OCI-M2 (cell line): ENCODE measurements around the gene FRMD3.
"Not testable (repeated sequence)": the region's sequence is repeated elsewhere in the genome, so short reads cannot be mapped to it uniquely, and the experiment has no call there.

Experiments used
- DNase-seq: peaks from one replicate; lab custom pipeline; 2025; ENCODE audit not compliant: unreplicated experiment; lab: John Stamatoyannopoulos, UW

Gene FRMD3

DNA sequence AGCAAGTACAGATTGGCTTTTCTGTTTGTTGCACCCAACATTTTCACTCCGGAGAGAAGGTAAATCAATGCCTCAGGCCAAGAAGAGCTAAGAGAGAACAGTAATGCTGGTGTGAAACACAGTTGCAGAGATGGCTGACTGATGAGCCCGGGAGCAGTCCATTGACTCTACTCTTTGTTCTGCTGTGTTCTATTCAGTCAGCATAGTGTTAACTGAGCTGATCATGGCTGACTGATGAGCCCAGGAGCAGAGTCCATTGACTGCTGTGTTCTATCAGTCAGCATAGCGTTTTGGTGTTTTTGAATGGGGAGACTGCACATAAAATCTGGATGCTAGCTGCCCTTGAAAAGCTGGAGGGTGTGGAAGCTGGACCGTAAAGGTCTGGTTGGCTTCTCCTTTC is 141.4 kb downstream of the FRMD3 start:
- no peak for DNase-seq

DNA sequence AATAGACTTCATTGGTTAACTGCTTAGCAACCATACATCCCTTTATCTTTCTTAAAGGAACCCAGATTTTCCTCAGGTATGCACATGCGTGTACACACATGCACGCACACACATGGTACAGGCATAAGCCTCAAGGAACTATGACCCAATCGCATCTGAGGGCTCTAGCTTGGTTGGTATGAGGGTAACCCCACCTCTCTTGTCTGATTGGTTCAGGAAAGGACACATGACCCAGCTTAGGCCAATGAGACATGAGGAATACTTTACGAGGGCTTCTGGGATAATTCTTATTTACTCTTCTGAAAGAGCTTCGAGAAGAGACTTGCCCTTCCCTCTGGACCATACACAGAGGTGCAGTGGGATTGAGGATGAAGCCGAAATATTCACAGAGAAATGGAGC is 141.9 kb downstream of the FRMD3 start:
- no peak for DNase-seq

DNA sequence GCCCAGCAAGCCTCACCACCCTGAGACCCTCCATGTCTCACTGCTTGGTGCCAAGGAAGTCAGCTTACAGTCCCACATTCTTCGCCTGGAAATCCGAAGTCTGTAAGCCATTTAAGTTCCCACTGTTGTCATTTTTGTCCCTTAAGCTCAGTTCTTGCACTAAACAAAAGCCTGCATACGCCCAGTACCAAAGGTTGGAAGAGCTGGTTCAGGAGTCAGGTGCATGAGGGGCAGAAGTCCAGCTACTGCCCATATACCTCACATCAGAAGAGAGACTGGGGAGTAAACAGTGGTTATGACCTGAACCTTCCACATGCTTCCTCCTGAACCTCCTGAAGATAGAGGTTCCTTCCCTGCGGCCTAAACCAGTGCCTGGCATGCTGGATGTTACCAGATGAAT is 146.0 kb downstream of the FRMD3 start:
- DNase-seq, result no peak

DNA sequence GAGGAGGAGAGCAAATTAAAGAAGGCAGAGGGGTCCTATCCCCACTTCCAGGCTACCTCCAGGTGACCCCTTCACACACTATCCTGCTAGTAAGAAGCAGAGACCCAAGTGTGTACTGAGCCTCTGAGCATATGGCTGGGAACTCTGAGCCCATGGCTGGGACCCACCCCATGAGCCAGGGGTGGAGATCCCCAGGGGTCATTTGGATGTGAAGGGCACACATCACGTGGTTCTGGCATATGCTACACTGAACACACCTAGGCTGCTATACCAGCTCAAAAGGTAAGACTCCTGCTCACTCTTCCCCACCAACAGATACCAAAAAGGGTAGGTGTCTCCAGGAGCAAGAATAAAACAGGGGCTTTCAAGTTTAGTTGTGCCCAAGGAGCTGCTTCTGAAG is 149.9 kb downstream of the FRMD3 start:
- no peak for DNase-seq

DNA sequence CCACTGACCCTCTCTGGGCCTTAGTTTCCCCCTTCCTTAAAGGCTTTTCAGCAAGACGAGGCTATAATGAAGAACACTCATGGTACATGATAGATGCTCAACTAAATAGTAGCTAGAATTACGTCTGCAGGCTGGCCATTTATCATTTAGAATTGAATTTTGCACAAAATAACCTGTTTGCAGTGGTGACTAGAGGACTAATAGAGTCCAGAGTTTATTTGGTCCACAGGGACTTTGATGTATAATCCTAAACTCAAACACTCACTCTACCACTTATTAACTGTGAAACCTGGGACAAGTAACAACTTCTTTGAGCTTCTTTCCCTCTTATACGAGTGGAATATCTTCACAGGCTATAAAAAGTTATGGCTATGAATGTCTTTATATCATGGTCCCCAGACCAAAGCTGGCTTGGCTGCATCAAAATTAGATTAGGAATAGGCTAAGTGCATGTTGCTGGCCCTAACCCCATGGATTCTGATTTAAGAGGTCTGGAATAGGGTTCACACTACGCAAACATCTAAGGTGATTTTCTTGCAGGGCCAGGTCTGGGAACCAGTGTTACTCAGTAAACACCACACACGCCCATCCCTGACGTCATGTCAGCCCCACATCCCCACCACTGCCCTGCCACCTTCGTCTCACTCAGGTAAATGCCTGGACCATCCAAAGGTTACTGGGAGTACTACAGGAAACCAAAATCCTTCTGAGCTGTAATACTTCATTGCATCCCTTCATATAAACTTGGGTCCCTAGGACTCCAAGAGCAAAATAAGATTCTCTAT is 150.6 kb downstream of the FRMD3 start:
- DNase-seq, result no peak

DNA sequence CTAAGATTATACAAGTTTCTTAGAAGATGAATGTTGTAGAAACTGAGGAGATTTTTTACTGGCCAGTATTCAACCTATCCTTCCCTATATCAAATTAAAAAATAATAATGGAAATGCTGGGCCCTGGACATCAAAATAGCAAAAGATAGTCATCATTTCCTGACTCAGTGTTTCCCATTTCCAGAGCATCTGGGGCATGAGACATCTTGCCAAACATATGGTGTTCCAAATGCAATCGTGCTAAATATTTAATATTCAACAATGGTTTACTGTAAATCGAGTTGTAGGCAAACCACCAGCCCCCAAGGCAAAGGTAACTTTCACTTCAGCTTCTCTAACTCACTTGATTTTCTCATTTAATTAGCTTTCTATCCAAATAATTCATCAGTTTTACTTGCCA is 152.9 kb downstream of the FRMD3 start:
- no peak for DNase-seq

DNA sequence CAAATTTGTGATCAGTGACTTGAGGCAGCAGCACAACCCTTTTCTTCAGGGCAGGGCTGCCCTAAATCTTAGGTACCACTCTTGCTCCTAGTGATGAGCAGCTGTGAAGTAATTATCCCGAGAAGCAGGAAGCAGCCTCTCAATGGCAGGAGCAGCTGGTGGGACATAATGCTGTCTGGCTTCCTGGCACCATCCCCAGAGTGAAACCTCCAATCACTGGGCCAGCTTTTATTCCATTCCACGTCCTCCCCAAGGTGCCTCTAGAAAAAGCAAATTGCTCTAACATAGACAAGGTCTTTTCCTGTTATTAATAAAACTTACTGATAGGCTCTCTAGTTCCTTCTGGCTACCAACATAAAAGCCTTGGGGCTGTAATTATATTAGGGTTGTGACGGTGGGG is 154.0 kb downstream of the FRMD3 start:
- DNase-seq, result no peak

DNA sequence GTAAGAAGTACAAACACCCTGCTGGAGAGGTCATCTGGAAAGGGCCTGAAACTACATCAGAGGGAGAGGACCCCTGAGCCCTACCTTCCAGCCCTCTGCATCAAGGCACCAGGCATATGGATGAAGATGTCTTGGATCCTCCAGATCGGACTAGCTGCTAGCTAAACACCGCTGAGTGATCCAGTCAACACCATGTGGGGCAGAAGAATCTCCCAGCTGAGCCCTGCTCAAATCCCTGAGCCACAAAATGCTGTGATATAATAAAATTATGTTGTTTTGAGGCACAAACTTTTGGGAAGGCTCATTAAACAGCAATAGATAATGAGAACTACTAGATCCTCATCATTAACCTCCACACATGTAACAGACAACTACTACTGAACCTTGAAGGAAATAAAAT is 155.2 kb downstream of the FRMD3 start:
- DNase-seq, result no peak

DNA sequence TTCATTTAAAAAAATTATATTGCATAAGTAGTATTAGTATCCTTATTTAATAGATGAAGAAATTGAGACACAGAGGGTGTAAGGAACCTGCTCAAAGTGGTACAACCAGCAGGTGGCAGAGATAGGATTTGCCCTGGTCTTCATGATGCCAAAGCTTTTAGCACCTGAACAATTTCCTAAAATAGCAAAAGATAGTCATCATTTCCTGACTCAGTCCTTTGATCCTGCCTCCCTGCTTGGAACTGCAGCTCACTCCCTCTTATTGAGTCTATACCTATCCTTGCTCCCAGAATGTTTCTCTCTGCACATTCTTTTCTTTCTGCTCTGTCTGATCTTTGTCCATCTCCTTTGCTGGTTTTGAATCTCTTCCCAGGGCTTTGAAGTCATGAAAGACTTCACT is 155.8 kb downstream of the FRMD3 start:
- DNase-seq, result no peak

DNA sequence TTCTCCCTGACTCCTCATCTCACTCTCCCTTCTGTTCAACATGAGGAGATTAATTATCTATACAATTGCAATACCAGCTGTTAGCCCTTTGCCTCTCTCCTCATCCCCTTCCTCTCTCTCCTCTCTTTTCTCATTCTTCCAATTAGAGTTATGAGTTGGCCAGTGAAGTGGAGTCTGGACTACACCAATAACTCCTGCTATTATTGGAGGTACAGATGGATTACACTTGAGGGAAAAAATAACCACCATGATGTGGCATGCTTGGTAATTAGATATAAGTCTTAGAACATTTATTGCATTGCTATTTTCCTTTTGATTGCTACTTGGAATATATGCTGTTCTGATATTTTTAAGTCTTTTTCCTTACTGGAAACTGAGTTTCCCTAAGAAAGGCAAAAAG is 159.2 kb downstream of the FRMD3 start:
- no peak for DNase-seq

DNA sequence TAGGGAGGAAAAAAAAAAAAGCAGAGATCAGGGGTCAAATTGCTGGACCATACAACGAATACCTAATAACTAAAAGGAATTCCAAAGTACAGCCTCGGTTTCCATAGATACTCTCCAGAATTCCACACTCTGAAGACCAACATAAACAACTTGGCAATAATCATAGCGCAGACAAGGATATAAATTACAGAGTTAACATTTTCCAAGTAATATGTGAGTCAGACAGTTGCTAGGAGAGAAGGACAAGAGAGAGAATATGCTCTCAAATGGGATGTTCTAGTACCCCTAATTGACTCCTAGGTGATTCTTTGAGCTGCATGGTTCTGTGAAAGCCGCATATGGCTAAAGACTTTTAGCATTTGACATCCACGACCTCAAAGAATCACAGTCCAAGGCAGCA is 165.2 kb downstream of the FRMD3 start:
- DNase-seq, result no peak

DNA sequence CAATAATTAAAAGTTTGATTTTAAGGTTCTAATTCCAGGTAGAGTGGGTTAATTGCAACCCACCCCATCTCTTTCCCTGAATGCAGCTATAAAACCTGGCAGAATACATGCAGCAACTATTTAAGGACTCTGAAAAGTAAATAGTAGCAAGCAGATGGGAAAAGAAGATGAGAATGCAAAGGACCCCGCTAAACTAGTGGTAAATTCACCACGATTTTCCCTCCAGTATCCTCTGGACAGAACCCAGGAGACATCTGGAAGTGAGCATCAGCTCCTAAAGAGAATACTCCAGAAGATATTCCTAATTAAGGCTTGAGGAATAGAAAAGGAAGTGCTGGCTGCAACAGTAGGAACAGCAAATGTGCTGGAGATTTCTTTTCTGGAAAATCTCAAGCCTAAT is 170.9 kb downstream of the FRMD3 start:
- no peak for DNase-seq

DNA sequence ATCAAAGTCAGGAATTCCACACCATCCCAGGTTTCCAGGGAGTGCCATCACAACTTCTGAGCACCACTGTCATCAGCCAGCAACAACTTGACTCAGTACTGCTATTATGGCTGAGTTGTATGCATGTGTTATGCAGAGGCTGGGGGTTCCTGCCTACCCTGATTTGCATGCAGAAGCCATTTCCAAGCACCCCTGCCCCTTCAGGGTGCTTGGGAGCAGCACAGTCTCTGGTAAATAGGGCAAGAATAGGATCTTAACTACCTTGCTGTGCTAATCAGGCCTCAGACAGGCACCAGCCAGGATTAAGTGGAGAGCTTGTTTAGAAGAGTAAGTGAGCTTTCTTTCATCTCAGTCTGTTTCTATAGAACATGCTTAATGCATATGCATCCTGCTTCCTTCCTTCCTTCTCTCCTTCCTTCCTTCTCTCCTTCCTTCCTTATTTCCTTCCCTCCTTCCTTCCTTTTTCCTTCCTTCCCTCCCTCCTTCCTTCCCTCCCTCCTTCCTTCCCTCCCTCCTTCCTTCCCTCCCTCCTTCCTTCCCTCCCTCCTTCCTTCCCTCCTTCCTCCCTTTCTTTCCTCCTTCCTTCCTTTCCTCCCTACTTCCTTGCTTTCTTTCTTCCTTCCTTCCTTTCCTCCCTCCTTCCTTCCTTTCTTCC is 175.7 kb downstream of the FRMD3 start:
- no peak for DNase-seq

DNA sequence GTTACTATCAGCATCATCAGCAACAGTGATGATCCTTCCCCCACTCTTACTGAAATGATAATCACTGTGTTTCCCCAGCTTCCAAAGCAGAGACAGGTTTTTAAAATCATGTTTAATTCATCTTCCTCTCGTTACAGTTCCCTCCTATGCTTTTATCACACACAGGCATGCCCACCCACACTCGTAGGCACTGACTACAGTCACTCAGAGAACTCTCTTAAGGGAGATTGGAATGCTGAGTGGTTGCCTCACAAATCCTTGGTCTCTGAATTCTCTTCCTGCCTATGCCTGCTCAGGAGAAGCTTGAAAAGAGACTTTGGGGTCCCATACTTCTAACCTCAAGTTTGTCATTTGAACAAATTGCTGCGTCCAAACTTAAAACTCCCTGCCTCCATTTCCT is 179.2 kb downstream of the FRMD3 start:
- DNase-seq, result no peak

DNA sequence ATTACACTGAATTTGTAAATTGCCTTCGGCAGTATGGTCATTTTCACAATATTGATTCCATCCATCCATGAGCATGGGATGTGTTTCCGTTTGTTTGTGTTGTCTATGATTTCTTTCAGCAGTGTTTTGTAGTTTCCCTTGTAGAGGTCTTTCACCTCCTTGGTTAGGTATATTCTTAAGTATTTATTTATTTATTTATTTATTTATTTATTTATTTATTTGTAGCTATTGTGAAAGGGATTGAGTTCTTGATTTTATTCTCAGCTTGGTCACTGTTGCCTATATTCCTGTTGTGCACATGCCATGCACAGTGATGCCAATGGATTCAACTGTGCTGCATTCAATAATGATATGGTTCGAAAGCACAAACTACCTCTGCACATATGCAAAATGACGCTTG is 179.7 kb downstream of the FRMD3 start:
- not testable (repeated sequence) for DNase-seq

DNA sequence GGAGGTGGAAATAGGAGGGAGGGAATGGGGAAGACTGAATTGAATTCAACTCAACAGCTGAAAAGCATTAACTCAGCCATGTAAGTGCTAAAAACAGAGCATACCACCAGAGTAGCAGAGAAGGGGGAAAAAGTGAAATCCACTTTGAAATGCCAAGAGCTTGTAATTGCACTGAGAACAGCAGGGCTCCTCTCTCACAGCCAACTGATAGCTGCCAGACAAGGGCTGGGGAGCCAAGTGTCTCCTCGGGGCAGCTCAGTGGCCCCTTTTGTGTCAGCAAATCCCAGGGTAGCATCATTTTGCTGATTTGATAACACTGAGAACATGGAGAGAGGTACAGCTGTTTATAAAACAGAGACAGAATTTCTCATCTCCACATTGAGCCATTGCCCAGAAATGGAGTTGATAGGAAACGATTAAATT is 182.5 kb downstream of the FRMD3 start:
- no peak for DNase-seq

DNA sequence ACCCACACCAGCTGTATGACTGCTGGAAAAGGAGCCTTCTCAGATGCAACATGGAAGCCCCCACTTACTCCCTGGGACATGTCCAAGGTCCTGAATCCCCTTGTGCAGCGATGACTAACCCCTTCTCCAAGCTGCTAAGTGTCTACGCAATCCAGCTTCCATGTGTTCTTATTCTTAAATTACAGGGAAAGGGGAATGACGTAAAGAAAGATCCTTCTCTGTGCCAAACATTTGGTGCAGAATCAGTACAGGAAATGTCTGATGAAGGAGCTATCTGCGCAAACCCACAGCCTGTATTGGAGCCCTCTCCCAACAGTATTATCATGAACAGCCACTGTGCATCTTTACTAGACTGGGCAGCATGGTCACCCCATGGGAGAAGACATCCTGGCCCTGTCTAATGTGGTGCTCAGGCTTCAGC is 183.2 kb downstream of the FRMD3 start:
- no peak for DNase-seq

DNA sequence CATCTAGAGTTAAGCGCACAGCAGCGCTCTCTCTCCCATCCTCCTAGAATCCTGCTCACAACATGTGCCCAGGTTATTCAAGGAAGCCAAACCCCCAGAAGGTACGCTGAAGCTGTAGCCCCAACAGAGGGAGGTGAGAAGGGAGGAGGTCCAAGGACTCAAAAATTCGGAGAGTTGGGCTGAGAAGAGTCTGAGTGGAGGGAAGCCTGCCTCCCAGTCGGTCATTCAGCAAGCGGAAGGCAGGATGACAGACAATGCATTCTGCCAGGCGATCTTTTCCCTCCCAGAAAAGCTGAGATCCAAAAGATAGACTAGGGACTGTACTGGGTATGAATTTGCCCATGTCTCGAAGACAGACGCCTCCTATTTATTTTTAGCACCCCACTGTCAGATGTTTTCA is 189.2 kb downstream of the FRMD3 start:
- no peak for DNase-seq

DNA sequence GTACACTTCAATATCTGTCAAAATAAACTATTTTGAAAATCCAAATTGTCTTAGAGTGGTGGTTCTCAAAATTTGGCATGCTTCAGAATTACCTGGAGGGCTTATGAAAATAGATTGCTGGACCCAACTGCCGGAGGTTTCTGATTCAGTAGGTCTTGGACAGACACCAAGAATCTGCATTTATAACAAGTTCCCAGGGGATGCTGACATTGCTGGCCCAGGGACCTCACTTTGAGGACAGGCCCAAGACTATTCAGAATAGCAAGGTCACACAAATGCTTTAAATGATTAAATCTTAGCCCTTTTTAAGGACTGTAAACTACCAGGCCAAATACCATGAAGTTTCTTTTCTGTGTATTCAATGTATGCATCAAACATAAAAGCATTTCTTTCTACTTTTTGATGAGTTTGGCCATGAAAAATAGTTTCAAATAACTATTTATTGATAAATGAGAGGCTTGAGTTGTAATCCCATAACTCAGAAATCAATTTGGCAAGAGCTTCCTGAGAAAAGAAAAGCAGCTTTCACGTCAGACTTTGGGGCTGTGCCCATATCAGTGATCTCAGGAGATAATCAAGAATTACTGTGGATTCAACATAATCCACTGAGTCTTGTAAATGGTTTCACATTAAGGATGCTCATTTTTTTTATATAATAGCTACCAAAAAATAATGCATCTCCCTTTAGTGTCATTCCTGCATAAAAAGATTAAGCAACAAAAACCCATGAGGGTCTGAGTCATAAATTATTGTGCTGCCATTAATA is 191.4 kb downstream of the FRMD3 start:
- no peak for DNase-seq

DNA sequence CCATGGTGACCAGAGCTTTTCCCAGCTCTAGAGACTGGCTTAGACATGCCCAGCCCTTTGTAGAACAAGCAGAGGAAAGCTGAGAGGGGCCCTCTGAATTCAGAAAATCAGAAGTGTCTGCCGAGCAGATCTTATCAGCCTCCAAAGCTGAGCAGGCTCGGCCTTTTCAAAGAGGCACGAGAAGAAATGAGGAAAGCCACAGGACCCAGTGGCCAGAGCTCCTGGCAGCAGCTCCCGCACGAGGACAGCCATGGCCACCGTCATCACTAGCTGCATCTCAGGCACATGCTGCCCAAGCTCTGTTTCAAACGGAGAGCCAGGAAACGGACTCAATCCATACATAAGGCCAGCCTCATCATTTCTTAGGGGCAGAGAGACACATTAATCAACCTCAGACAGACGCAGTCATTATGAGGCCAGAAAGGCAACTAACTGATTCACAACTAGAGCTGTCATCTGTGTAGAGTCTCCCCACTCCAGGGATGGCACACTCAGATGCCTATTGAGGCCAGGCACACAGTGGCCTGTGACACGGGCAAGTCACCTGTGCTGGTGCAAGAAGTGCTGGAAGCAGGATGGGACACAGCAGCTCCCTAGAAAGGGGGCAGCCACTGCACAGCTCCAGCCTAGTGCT is 194.7 kb downstream of the FRMD3 start:
- DNase-seq, result no peak

DNA sequence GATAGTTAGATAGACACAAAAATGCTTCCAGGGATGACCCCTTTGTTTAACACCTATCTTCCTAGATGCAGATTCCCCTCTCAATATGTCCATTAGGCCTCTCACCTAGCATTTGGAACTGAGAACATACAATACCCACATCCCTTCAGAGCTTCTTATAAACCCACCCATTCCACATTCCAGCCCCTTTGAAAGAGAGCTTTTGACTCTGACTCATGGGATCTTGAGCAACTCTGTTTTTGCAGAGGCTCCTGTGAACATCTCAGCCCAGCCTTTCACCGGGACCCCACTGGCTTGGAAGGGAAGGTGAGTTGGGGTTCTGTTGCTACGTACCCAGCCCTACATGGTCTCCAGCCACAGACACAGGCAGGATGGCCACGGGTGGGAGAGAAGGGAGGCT is 195.5 kb downstream of the FRMD3 start:
- DNase-seq, result no peak

DNA sequence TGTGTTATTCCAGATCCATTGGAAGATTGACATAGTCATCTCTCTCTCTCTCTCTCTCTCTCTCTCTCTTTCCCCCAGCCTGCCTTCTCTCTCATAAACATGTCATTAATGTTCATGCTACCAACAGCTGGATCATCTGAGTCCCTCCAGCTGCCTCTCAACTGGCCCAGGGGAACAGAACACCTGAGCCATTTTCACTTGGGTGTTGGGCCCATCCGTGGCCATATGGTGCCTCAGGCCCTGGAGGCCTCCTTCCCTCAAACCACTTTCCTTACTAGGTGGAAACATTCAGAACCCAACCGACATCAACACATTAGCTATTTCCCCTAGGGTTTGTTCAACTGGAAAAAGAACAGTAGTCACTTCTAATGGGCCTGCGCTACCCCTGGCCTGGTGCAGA is 196.2 kb downstream of the FRMD3 start:
- DNase-seq, result no peak
